OCI-LY1 (cell line): ENCODE results near the gene NKAIN2.
"Not testable (repeated sequence)": the region's sequence is repeated elsewhere in the genome, so short reads cannot be mapped to it uniquely, and the experiment has no call there.

Experiments used
- H2AFZ ChIP-seq: fragments of 200-600 bp; sonication (generic), shearing (Covaris generic); 2 replicates; pipeline ENCODE4 v1.6.0; 2014; ENCODE audit warnings: antibody characterized with exemption, mild to moderate bottlenecking, low read length
- H3F3A ChIP-seq: fragments of 200-600 bp; sonication (generic), shearing (Covaris generic); 2 replicates; pipeline ENCODE4 v1.6.0; 2014; ENCODE audit warnings: mild to moderate bottlenecking, antibody characterized with exemption, low read length, moderate library complexity; ENCODE audit not compliant: insufficient read depth
- H3K27ac ChIP-seq: fragments of 200-600 bp; sonication (generic); 2 replicates; pipeline ENCODE4 v1.5.1; 2014; ENCODE audit warnings: low read length, mixed run types, mild to moderate bottlenecking, low read depth; ENCODE audit not compliant: poor library complexity, severe bottlenecking
- H3K27me3 ChIP-seq: fragments of 200-600 bp; sonication (generic); 2 replicates; pipeline ENCODE4 v1.6.0; 2014; ENCODE audit warnings: antibody characterized with exemption, mild to moderate bottlenecking, low read length, moderate library complexity; ENCODE audit not compliant: insufficient read depth
- H3K36me3 ChIP-seq: fragments of 200-600 bp; sonication (generic); 2 replicates; pipeline ENCODE4 v1.6.1; 2014; ENCODE audit warnings: mild to moderate bottlenecking, antibody characterized with exemption, low read length, moderate library complexity, mixed read lengths; ENCODE audit not compliant: insufficient read depth
- H3K4me1 ChIP-seq: fragments of 200-600 bp; sonication (generic); 2 replicates; pipeline ENCODE4 v1.5.1; 2014; ENCODE audit warnings: mild to moderate bottlenecking, low read length, moderate library complexity; ENCODE audit not compliant: insufficient read depth, severe bottlenecking
- H3K4me2 ChIP-seq: fragments of 200-600 bp; sonication (generic), shearing (Covaris generic); 2 replicates; pipeline ENCODE4 v1.6.1; 2014; ENCODE audit warnings: low read length
- H3K4me3 ChIP-seq: fragments of 200-600 bp; sonication (generic); 2 replicates; pipeline ENCODE4 v1.5.1; 2014; ENCODE audit warnings: low read length, low read depth, mild to moderate bottlenecking, mixed read lengths; ENCODE audit not compliant: poor library complexity, severe bottlenecking
- H3K79me2 ChIP-seq: fragments of 200-600 bp; shearing (Covaris generic); 2 replicates; pipeline ENCODE4 v1.6.1; 2016; ENCODE audit warnings: mixed run types, low read length, mixed read lengths; ENCODE audit not compliant: insufficient read depth
- H3K9ac ChIP-seq: fragments of 200-600 bp; sonication (generic), shearing (Covaris generic); 2 replicates; pipeline ENCODE4 v1.6.1; 2014; ENCODE audit warnings: mild to moderate bottlenecking, low read length, mixed read lengths
- H3K9me2 ChIP-seq: fragments of 200-600 bp; sonication (generic), shearing (Covaris generic); 2 replicates; pipeline ENCODE4 v1.6.1; 2014; ENCODE audit warnings: low read depth, mild to moderate bottlenecking, low read length, mixed read lengths
- H3K9me3 ChIP-seq: fragments of 200-600 bp; shearing (Covaris generic); 2 replicates; pipeline ENCODE4 v1.6.1; 2014; ENCODE audit warnings: low read length, mixed read lengths
- H4K20me1 ChIP-seq: fragments of 200-600 bp; sonication (generic), shearing (Covaris generic); 2 replicates; pipeline ENCODE4 v1.6.0; 2016; ENCODE audit warnings: mild to moderate bottlenecking, low read length; ENCODE audit not compliant: insufficient read depth
- EZH2 ChIP-seq: fragments of 200-600 bp; sonication (generic), shearing (Covaris generic); IDR thresholded peaks from 2 replicates; pipeline ENCODE4 v1.8.0; 2017; ENCODE audit warnings: borderline replicate concordance, mixed run types, mild to moderate bottlenecking, antibody characterized with exemption, low read length, moderate library complexity, mixed read lengths
- TF ChIP-seq, protein P1 (sequence below): fragments of 200-600 bp; sonication (generic), shearing (Covaris generic); IDR thresholded peaks from 2 replicates; pipeline ENCODE4 v1.5.1; 2017; ENCODE audit warnings: mild to moderate bottlenecking, antibody characterized with exemption, low read length, moderate library complexity, mixed read lengths

NKAIN2 gene

DNA sequence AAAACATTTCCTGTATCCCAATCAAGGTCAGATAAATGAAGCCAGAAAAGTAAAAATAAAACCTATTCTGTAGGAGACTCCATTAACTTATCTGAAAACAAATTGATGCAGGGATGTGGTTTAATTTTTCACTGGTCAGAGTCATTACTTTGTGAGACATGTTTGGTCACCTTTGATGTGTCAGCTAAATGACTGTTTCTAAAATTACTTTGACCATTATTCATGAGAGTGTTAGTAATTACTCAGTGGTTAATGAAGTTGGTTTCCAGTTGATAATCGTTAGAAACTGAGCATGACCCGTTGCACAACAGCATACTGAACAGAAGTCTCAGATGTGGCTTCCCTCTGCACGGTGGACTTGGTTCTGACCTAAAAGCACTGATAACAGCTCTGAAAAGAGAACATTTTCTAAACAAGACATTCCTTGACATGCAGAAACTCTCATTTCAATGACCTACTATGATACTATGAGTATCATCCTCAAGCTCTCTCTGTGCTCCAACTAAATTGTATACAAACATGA lies 748.1 kb downstream of the NKAIN2 start:
- Histone ChIP-seq H2AFZ (no peak overlapping the region), H3K79me2 (no peaks in the 10 kb centered on the region), H3K27me3 (no peaks in the 10 kb centered on the region), H3K36me3 (no peaks in the 10 kb centered on the region), H3K9me2 (no peaks in the 10 kb centered on the region), H4K20me1 (no peaks in the 10 kb centered on the region), H3K4me3 (no peak overlapping the region), H3K4me2 (no peak overlapping the region), H3K9ac (no peak overlapping the region), H3K9me3 (no peaks in the 10 kb centered on the region), H3F3A (no peaks in the 10 kb centered on the region), H3K4me1 (no peaks in the 10 kb centered on the region), H3K27ac (no peak overlapping the region)
- TF ChIP-seq, protein P1, sequence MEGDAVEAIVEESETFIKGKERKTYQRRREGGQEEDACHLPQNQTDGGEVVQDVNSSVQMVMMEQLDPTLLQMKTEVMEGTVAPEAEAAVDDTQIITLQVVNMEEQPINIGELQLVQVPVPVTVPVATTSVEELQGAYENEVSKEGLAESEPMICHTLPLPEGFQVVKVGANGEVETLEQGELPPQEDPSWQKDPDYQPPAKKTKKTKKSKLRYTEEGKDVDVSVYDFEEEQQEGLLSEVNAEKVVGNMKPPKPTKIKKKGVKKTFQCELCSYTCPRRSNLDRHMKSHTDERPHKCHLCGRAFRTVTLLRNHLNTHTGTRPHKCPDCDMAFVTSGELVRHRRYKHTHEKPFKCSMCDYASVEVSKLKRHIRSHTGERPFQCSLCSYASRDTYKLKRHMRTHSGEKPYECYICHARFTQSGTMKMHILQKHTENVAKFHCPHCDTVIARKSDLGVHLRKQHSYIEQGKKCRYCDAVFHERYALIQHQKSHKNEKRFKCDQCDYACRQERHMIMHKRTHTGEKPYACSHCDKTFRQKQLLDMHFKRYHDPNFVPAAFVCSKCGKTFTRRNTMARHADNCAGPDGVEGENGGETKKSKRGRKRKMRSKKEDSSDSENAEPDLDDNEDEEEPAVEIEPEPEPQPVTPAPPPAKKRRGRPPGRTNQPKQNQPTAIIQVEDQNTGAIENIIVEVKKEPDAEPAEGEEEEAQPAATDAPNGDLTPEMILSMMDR: no peak
- no peak for TF ChIP-seq EZH2

DNA sequence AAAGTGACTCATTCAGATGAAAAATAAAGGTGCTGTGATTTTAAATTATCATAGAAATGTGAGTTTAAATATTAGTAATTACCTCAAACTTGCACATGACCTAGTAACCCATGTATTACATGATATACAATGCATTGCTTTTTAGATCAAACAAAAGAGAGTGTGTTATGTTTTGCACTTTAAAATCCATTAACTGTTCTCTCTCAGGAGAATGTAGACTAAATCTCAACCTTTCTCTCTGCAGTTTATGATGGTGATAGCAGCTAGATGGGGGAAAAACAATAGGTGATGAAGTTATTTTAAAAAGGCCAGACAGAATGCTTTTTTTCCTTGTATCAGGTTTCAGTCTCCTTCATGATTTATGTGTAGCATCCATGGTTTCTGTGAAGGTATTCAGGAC lies 754.2 kb downstream of the NKAIN2 start:
- TF ChIP-seq, protein P1: no peak
- no peak for TF ChIP-seq EZH2
- Histone ChIP-seq H4K20me1 (no peaks in the 10 kb centered on the region), H3K27me3 (no peaks in the 10 kb centered on the region), H3K79me2 (no peaks in the 10 kb centered on the region), H3K9ac (no peak overlapping the region), H2AFZ (no peak overlapping the region), H3K36me3 (no peaks in the 10 kb centered on the region), H3K9me2 (no peaks in the 10 kb centered on the region), H3K4me1 (no peaks in the 10 kb centered on the region), H3K4me3 (no peak overlapping the region), H3K4me2 (no peak overlapping the region), H3K27ac (no peak overlapping the region), H3F3A (no peaks in the 10 kb centered on the region), H3K9me3 (no peaks in the 10 kb centered on the region)

GRCh38 chr6:124560078-124560477 lies 756.4 kb downstream of the NKAIN2 start:
- H3K4me3 ChIP-seq, H3K79me2 ChIP-seq, H3F3A ChIP-seq, H3K27me3 ChIP-seq, H4K20me1 ChIP-seq, H3K4me2 ChIP-seq, H3K9me3 ChIP-seq, H3K4me1 ChIP-seq, H3K27ac ChIP-seq, H3K9me2 ChIP-seq, H2AFZ ChIP-seq, H3K9ac ChIP-seq, H3K36me3 ChIP-seq: not testable (repeated sequence)

DNA sequence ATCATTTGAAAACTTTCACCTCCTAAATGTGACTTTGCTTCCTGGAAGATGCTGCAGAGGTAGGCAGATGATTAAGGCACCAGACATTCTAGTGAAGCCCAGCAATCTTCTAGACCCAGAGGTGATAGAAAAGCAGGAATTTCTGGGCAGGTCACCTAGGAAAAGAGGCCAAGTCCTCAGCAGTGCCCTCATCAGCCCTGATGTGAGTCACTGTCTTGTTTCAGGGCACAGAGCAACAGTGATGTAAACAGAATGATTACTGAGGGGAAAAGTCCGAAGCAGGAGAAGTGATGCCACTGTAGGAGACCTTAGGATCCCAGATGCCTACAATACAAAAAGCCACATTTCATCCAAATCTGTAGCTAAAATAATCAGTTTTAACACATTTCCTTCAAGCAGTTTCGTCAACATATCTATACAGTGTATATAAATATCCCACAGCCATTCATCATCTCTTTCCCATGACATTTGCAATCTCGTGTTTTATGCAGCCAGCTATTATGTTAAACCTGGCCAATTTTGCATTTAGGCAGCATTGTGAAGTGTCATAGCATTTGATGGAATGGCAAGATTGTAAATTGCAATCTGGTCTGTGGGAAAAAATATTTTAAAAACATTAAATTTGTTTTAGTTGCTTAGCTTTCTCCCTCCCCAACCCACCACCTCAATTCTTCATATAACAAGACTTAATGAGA lies 757.4 kb downstream of the NKAIN2 start:
- no peak overlapping the region for H3K27ac ChIP-seq
- TF ChIP-seq, protein P1: no peak
- no peak for TF ChIP-seq EZH2
- H3K27me3 ChIP-seq: no peaks in the 10 kb centered on the region
- H3K9ac ChIP-seq: no peak overlapping the region
- no peak overlapping the region for H2AFZ ChIP-seq
- H3K4me2 ChIP-seq: no peak overlapping the region
- H3K9me2 ChIP-seq: no peaks in the 10 kb centered on the region
- H3K79me2 ChIP-seq: no peaks in the 10 kb centered on the region
- no peaks in the 10 kb centered on the region for H4K20me1 ChIP-seq
- H3K4me1 ChIP-seq: no peaks in the 10 kb centered on the region
- H3K4me3 ChIP-seq: no peak overlapping the region
- H3F3A ChIP-seq: no peaks in the 10 kb centered on the region
- no peaks in the 10 kb centered on the region for H3K36me3 ChIP-seq
- H3K9me3 ChIP-seq: no peaks in the 10 kb centered on the region
